ENCODE results near the gene NTN4.
A peak's percentile ranks its signal among the peaks of the same experiment; 100 is the strongest.
"Not testable (repeated sequence)": the region's sequence is repeated elsewhere in the genome, so short reads cannot be mapped to it uniquely, and the experiment has no call there.

The NTN4 gene

GRCh38 chr12:95830335-95831089 lies 39.9 kb upstream of the NTN4 start:
- DNase-seq (ENCODE audit: low read depth) = no peak
- no peak for TF ChIP-seq CTCF (IDR thresholded peaks at IDR 0.05; ENCODE audit: insufficient read depth, low read depth, low read length, missing control alignments)
- no peak overlapping the region for H3K4me3 ChIP-seq (ENCODE audit: low read length)

GRCh38 chr12:95829395-95829794 lies 38.8 kb upstream of the NTN4 start:
- no peak for DNase-seq (ENCODE audit: low read depth)
- TF ChIP-seq CTCF (IDR thresholded peaks at IDR 0.05; ENCODE audit: insufficient read depth, low read depth, low read length, missing control alignments) = no peak
- no peak overlapping the region for H3K4me3 ChIP-seq (ENCODE audit: low read length)

- peak; percentile 72 for TF ChIP-seq CTCF (IDR thresholded peaks at IDR 0.05; ENCODE audit: insufficient read depth, low read depth, low read length, missing control alignments)
- DNase-seq (ENCODE audit: low read depth) = peak; percentile 70
- H3K4me3 ChIP-seq (ENCODE audit: low read length) = no peak overlapping the region
Measured at GRCh38 chr12:95820096-95820703, 29.6 kb upstream of the NTN4 start.

GRCh38 chr12:95815632-95816212 lies 25.2 kb upstream of the NTN4 start:
- no peak overlapping the region for H3K4me3 ChIP-seq (ENCODE audit: low read length)
- TF ChIP-seq CTCF (IDR thresholded peaks at IDR 0.05; ENCODE audit: insufficient read depth, low read depth, low read length, missing control alignments) = peak; percentile 63
- peak; percentile 49 for DNase-seq (ENCODE audit: low read depth)

GRCh38 chr12:95812155-95812554 lies 21.6 kb upstream of the NTN4 start:
- not testable (repeated sequence) for H3K4me3 ChIP-seq (ENCODE audit: low read length)
- peak; percentile 36 for DNase-seq (ENCODE audit: low read depth)

GRCh38 chr12:95810411-95810810 lies 19.8 kb upstream of the NTN4 start:
- H3K4me3 ChIP-seq (ENCODE audit: low read length) = no peak overlapping the region
- peak; percentile 44 for DNase-seq (ENCODE audit: low read depth)
- no peak for TF ChIP-seq CTCF (IDR thresholded peaks at IDR 0.05; ENCODE audit: insufficient read depth, low read depth, low read length, missing control alignments)

GRCh38 chr12:95809000-95809680 lies 18.6 kb upstream of the NTN4 start:
- no peak overlapping the region for H3K4me3 ChIP-seq (ENCODE audit: low read length)
- TF ChIP-seq CTCF (IDR thresholded peaks at IDR 0.05; ENCODE audit: insufficient read depth, low read depth, low read length, missing control alignments) = no peak

More at GRCh38 chr12:95809000-95809680, 18.6 kb upstream of the NTN4 start:
- no peak for DNase-seq (ENCODE audit: low read depth)

Data from epithelial cell of esophagus (primary cell).